Measurements from ENCODE around the gene PTPN14.

Gene PTPN14

GRCh38 chr1:214337015-214337414 is 214.4 kb downstream of the PTPN14 start:
- TF ChIP-seq ZFX (IDR thresholded peaks at IDR 0.05) (no peak), CTCF (conservative IDR thresholded peaks at IDR 0.05) (no peak)
- H3K27ac ChIP-seq = no peak overlapping the region

GRCh38 chr1:214335567-214335966 is 215.8 kb downstream of the PTPN14 start:
- H3K27ac ChIP-seq = no peak overlapping the region
- no peak for TF ChIP-seq CTCF (conservative IDR thresholded peaks at IDR 0.05)
- TF ChIP-seq ZFX (IDR thresholded peaks at IDR 0.05) = no peak

GRCh38 chr1:214332946-214333798 is 218.2 kb downstream of the PTPN14 start:
- no peak overlapping the region for H3K27ac ChIP-seq
- peak; percentile 90 for TF ChIP-seq CTCF (conservative IDR thresholded peaks at IDR 0.05)
- no peak for TF ChIP-seq ZFX (IDR thresholded peaks at IDR 0.05)

GRCh38 chr1:214331827-214332423 is 219.5 kb downstream of the PTPN14 start:
- H3K27ac ChIP-seq = no peak overlapping the region
- TF ChIP-seq CTCF (conservative IDR thresholded peaks at IDR 0.05) (peak; percentile 90), ZFX (IDR thresholded peaks at IDR 0.05) (no peak)

GRCh38 chr1:214331180-214331579 is 220.2 kb downstream of the PTPN14 start:
- TF ChIP-seq CTCF (conservative IDR thresholded peaks at IDR 0.05) (no peak), ZFX (IDR thresholded peaks at IDR 0.05) (no peak)

GRCh38 chr1:214330715-214331114 is 220.7 kb downstream of the PTPN14 start:
- TF ChIP-seq CTCF (conservative IDR thresholded peaks at IDR 0.05) (no peak), ZFX (IDR thresholded peaks at IDR 0.05) (no peak)
- no peak overlapping the region for H3K27ac ChIP-seq

More at GRCh38 chr1:214331180-214331579, 220.2 kb downstream of the PTPN14 start:
- H3K27ac ChIP-seq = no peak overlapping the region

GRCh38 chr1:214330222-214330621 is 221.2 kb downstream of the PTPN14 start:
- TF ChIP-seq ZFX (IDR thresholded peaks at IDR 0.05) (no peak), CTCF (conservative IDR thresholded peaks at IDR 0.05) (no peak)
- H3K27ac ChIP-seq = no peak overlapping the region

Measured in C4-2B (cell line).